B cell (primary cell): ENCODE results near the gene IGFL4. TPM values are rescaled to one million over a fixed set of nuclear protein-coding genes. Genes with fewer than 3 reads are reported as not detected.

Experiments
- ATAC-seq: fragments of 200-7000 bp; cut with Tn5 transposase; one replicate; pipeline ENCODE4 v1.10.0; 2021; ENCODE audit warnings: low read depth, mild to moderate bottlenecking, moderate number of reproducible peaks, moderate library complexity
- CTCF ChIA-PET: fragments of 350-600 bp; sonication (Branson Sonifier 250); formaldehyde crosslinking; loops from one replicate; lab custom pipeline; 2021; ENCODE audit warnings: antibody characterized with exemption, inconsistent platforms; lab: Charles Lee
- POLR2A ChIA-PET: fragments of 350-600 bp; sonication (Branson Sonifier 250); formaldehyde crosslinking; loops from one replicate; lab custom pipeline; 2021; ENCODE audit warnings: antibody characterized with exemption; lab: Charles Lee
- DNase-seq: peaks from one replicate; pipeline ENCODE4 v3.0.0; 2013
- H2AFZ ChIP-seq: 2 replicates; pipeline ENCODE4 v1.6.1; 2012; ENCODE audit warnings: mild to moderate bottlenecking, low read depth, low read length; ENCODE audit not compliant: insufficient read depth, poor library complexity, severe bottlenecking
- H3K27ac ChIP-seq, 2 donors: 1 replicate in 1 of 2; 2 replicates in 1 of 2; pipeline ENCODE4 v1.5.1; 2012 to 2013; ENCODE audit warnings: low read length in 2 of 2, mild to moderate bottlenecking in 2 of 2, moderate library complexity in 1 of 2
- H3K27me3 ChIP-seq, 4 experiments: fragments of 200-600 bp in 1 of 4; sonication (generic) in 1 of 4; replicated peaks in 1 of 4; 1 replicate in 2 of 4; 2 replicates in 2 of 4; pipeline versions ENCODE4 v1.6.1 to v1.7.0; 2013 to 2016; ENCODE audit warnings: low read length in 3 of 4, mild to moderate bottlenecking in 2 of 4, mixed read lengths in 1 of 4, moderate library complexity in 1 of 4; ENCODE audit not compliant: insufficient read depth in 4 of 4, control insufficient read depth in 3 of 4; ENCODE audit errors: control extremely low read depth in 1 of 4
- H3K36me3 ChIP-seq, 2 experiments: replicated peaks in 1 of 2; 1 replicate in 1 of 2; 2 replicates in 1 of 2; pipeline versions ENCODE4 v1.6.1 to v1.7.1; 2013; ENCODE audit warnings: low read length in 1 of 2; ENCODE audit not compliant: insufficient read depth in 2 of 2, control insufficient read depth in 1 of 2; ENCODE audit errors: control extremely low read depth in 1 of 2, extremely low read depth in 1 of 2
- H3K4me1 ChIP-seq, 2 donors: fragments of 200-600 bp in 1 of 2; sonication (generic) in 1 of 2; 1 replicate in 1 of 2; 2 replicates in 1 of 2; pipeline versions ENCODE4 v1.5.1 to v1.6.1; 2013 to 2017; ENCODE audit warnings: low read length in 2 of 2; ENCODE audit not compliant: control insufficient read depth in 2 of 2, insufficient read depth in 2 of 2
- H3K4me2 ChIP-seq: replicated peaks from 2 replicates; pipeline ENCODE3; 2012; ENCODE audit warnings: mild to moderate bottlenecking, low read depth, low read length; ENCODE audit not compliant: poor library complexity, severe bottlenecking
- H3K4me3 ChIP-seq, 5 experiments: fragments of 200-600 bp in 1 of 5; sonication (generic) in 1 of 5; 1 replicate in 3 of 5; 2 replicates in 2 of 5; pipeline versions ENCODE4 v1.5.1 to v1.7.0; 2011 to 2016; ENCODE audit warnings: low read length in 4 of 5, mild to moderate bottlenecking in 4 of 5, low read depth in 2 of 5, control low read depth in 1 of 5, moderate library complexity in 1 of 5; ENCODE audit not compliant: insufficient read depth in 1 of 5; ENCODE audit errors: control extremely low read depth in 1 of 5, extremely low read depth in 1 of 5
- H3K79me2 ChIP-seq: fragments of 200-600 bp; sonication (generic); one replicate; pipeline ENCODE4 v1.6.0; 2016; ENCODE audit warnings: low read length; ENCODE audit not compliant: control insufficient read depth, insufficient read depth
- H3K9ac ChIP-seq: fragments of 200-600 bp; sonication (generic); 2 replicates; pipeline ENCODE4 v1.6.1; 2017; ENCODE audit warnings: mild to moderate bottlenecking, low read length, moderate library complexity
- H3K9me3 ChIP-seq, 3 donors: one replicate each; pipeline versions ENCODE4 v1.6.1 to v1.7.1; 2013; ENCODE audit warnings: low read length in 2 of 3; ENCODE audit not compliant: control insufficient read depth in 2 of 3, insufficient read depth in 1 of 3; ENCODE audit errors: control extremely low read depth in 1 of 3
- H4K20me1 ChIP-seq: 2 replicates; pipeline ENCODE4 v1.6.0; 2012; ENCODE audit warnings: mild to moderate bottlenecking, low read length; ENCODE audit not compliant: insufficient read depth, control insufficient read depth, poor library complexity, severe bottlenecking
- H3K27ac Mint-ChIP-seq: one replicate; pipeline ENCODE4 v1.8.0; 2021; ENCODE audit warnings: mixed read lengths
- H3K27me3 Mint-ChIP-seq: one replicate; pipeline ENCODE4 v1.8.0; 2021; ENCODE audit warnings: mixed read lengths
- H3K4me1 Mint-ChIP-seq: one replicate; pipeline ENCODE4 v1.8.0; 2021; ENCODE audit warnings: mixed read lengths
- H3K4me3 Mint-ChIP-seq: one replicate; pipeline ENCODE4 v1.8.0; 2021; ENCODE audit warnings: mixed read lengths
- H3K9me3 Mint-ChIP-seq: one replicate; pipeline ENCODE4 v1.8.0; 2022; ENCODE audit warnings: mixed read lengths; ENCODE audit not compliant: insufficient read depth
- CTCF ChIP-seq: fragments of 200-600 bp; IDR thresholded peaks from one replicate; pipeline ENCODE4 v1.8.0; 2022; ENCODE audit warnings: antibody characterized with exemption, mild to moderate bottlenecking
- EZH2 ChIP-seq: IDR thresholded peaks from 2 replicates; pipeline ENCODE4 v1.6.1; 2012; ENCODE audit warnings: borderline replicate concordance, low read depth, mild to moderate bottlenecking, moderate library complexity, low read length; ENCODE audit not compliant: insufficient read depth, poor library complexity, severe bottlenecking
- WGBS: methylation state at CpG from one replicate; pipeline ENCODE4 v1.1.5; 2013; ENCODE audit warnings: missing lambda C conversion rate; ENCODE audit not compliant: insufficient coverage; 5-methylcytosine and 5-hydroxymethylcytosine counted together
- intact Hi-C: fragments of 100-400 bp; cut with micrococcal nuclease; formaldehyde crosslinking; loops from one replicate; pipeline ENCODE4 v1.10.0; 2022
- polyA plus RNA-seq: library from polyadenylated mRNA; depleted of rRNA; stranded (reverse); fragments of >200 nt; gene quantifications from 2 replicates; pipeline ENCODE4 v1.2.3, GENCODE V29; 2012
- total RNA-seq, 2 donors: library from RNA; stranded (reverse); fragments of 120-200 nt in 1 of 2; gene quantifications; 1 replicate in 1 of 2; 2 replicates in 1 of 2; pipeline versions ENCODE4 v1.2.3 to v1.2.4, GENCODE V29; 2013 to 2022

IGFL4 gene
- total and polyA plus RNA-seq, 2 donors (not counting 1 experiment from before 2014, with no cell fraction given): not detected

- Histone ChIP-seq H3K9ac (peak overlapping the region; percentile 68), H3K27me3 (peaks cover 0 to 21% (median 7%) of the 10 kb centered on the region in 4 experiments), H4K20me1 (peaks cover 6% of the 10 kb centered on the region), H3K36me3 (no peaks in the 10 kb centered on the region), H3K27ac (no peak overlapping the region), H3K9me3 (peaks cover 0 to 10% (median 0%) of the 10 kb centered on the region in 3 donors), H3K4me2 (peak overlapping the region; percentile 100), H2AFZ (peak overlapping the region; percentile 97), H3K4me3 (peak overlapping the region; percentile 65 to 81 (median 76)), H3K4me1 (peaks cover 19 to 22% of the 10 kb centered on the region in 2 donors), H3K79me2 (no peaks in the 10 kb centered on the region)
- TF ChIP-seq CTCF (peak; percentile 83), EZH2 (no peak)
- Mint-ChIP-seq H3K27ac (peak overlapping the region; percentile 69), H3K4me3 (peak overlapping the region; percentile 94), H3K9me3 (no peaks in the 10 kb centered on the region), H3K27me3 (peaks cover 18% of the 10 kb centered on the region), H3K4me1 (peaks cover 18% of the 10 kb centered on the region)
- peak; percentile 85 for DNase-seq
- 2% methylated on average over 48 of the region's 48 CpGs for WGBS
- intact Hi-C loops: loop anchor here (1.0 to 10.0 kb wide), 7 partner anchors 21 to 1588 kb away; partner anchors contain the start of genes BICRA, CCDC61, SIX5 and SYMPK
- peak; percentile 85 for ATAC-seq
- ChIA-PET POLR2A (interaction anchor here (1.2 kb wide), 1 partner anchor 247 kb away, joined by 3 read pairs; the partner anchor contains the start of gene SIX5), CTCF (interaction anchor here (0.9 to 4.9 kb wide), 6 partner anchors 9 to 247 kb away, joined by 3 to 28 read pairs (median 4); partner anchors contain the start of gene SIX5)
Observed at GRCh38 chr19:46016426-46017094, 24.2 kb downstream of the IGFL4 start.
